Measurements from ENCODE around the gene CASTOR1. TPM values are rescaled to one million over a fixed set of nuclear protein-coding genes. Genes with fewer than 3 reads are reported as not detected.

Gene CASTOR1
- total RNA-seq, 2 donors from 2014 or later, result 10.6 to 12.4 TPM

- Mint-ChIP-seq H3K4me1 (peaks cover 29% of the 10 kb centered on the region), H3K4me3 (no peak overlapping the region), H3K27me3 (no peaks in the 10 kb centered on the region), H3K27ac (peak overlapping the region; percentile 51), H3K36me3 (ENCODE audit: low read depth) (peaks cover 4% of the 10 kb centered on the region)
- no peaks in the 10 kb centered on the region for H3K9me3 ChIP-seq (ENCODE audit: control insufficient read depth, low read length, poor library complexity, severe bottlenecking)
- DNase-seq (no peak), ATAC-seq (no peak)
Measured at GRCh38 chr22:30291058-30291892, 2.0 kb upstream of the CASTOR1 start.

GRCh38 chr22:30290342-30291057 lies 1.2 kb upstream of the CASTOR1 start:
- H3K27ac Mint-ChIP-seq, result peak overlapping the region; percentile 89
- H3K36me3 Mint-ChIP-seq (ENCODE audit: low read depth), result peaks cover 4% of the 10 kb centered on the region
- ATAC-seq (no peak), DNase-seq (no peak)
- peak overlapping the region; percentile 92 for H3K4me3 Mint-ChIP-seq
- no peaks in the 10 kb centered on the region for H3K27me3 Mint-ChIP-seq
- no peaks in the 10 kb centered on the region for H3K9me3 ChIP-seq (ENCODE audit: control insufficient read depth, low read length, poor library complexity, severe bottlenecking)
- H3K4me1 Mint-ChIP-seq, result peaks cover 23% of the 10 kb centered on the region

- Mint-ChIP-seq H3K4me3 (peak overlapping the region; percentile 92), H3K27me3 (no peaks in the 10 kb centered on the region), H3K4me1 (peaks cover 26% of the 10 kb centered on the region), H3K36me3 (ENCODE audit: low read depth) (peaks cover 4% of the 10 kb centered on the region), H3K27ac (peak overlapping the region; percentile 89)
- no peaks in the 10 kb centered on the region for H3K9me3 ChIP-seq (ENCODE audit: control insufficient read depth, low read length, poor library complexity, severe bottlenecking)
- DNase-seq (no peak), ATAC-seq (peak; percentile 36)
Measured at GRCh38 chr22:30289980-30290313, 642 bp upstream of the CASTOR1 start.

- peak overlapping the region; percentile 92 for H3K4me3 Mint-ChIP-seq
- H3K27ac Mint-ChIP-seq, result peak overlapping the region; percentile 24
- H3K9me3 ChIP-seq (ENCODE audit: control insufficient read depth, low read length, poor library complexity, severe bottlenecking), result no peaks in the 10 kb centered on the region
- H3K4me1 Mint-ChIP-seq, result peaks cover 28% of the 10 kb centered on the region
- H3K27me3 Mint-ChIP-seq, result no peaks in the 10 kb centered on the region
- ATAC-seq (no peak), DNase-seq (no peak)
- peaks cover 4% of the 10 kb centered on the region for H3K36me3 Mint-ChIP-seq (ENCODE audit: low read depth)
Measured at GRCh38 chr22:30288419-30289140, 725 bp downstream of the CASTOR1 start.

- Mint-ChIP-seq H3K4me3 (peak overlapping the region; percentile 92), H3K36me3 (ENCODE audit: low read depth) (peaks cover 3% of the 10 kb centered on the region), H3K27ac (peak overlapping the region; percentile 24), H3K4me1 (peaks cover 33% of the 10 kb centered on the region), H3K27me3 (no peaks in the 10 kb centered on the region)
- peak; percentile 57 for ATAC-seq
- H3K9me3 ChIP-seq (ENCODE audit: control insufficient read depth, low read length, poor library complexity, severe bottlenecking), result no peaks in the 10 kb centered on the region
- DNase-seq, result peak; percentile 67 to 86 (median 74)
Measured at GRCh38 chr22:30287648-30288418, 1.5 kb downstream of the CASTOR1 start.

GRCh38 chr22:30286813-30287647 lies 2.3 kb downstream of the CASTOR1 start:
- H3K4me1 Mint-ChIP-seq, result peaks cover 37% of the 10 kb centered on the region
- no peaks in the 10 kb centered on the region for H3K27me3 Mint-ChIP-seq
- peak overlapping the region; percentile 50 for H3K4me3 Mint-ChIP-seq
- DNase-seq, result peak; percentile 77 to 84 (median 82)
- H3K9me3 ChIP-seq (ENCODE audit: control insufficient read depth, low read length, poor library complexity, severe bottlenecking), result no peaks in the 10 kb centered on the region
- peak; percentile 38 for ATAC-seq
- peak overlapping the region; percentile 79 for H3K27ac Mint-ChIP-seq
- peaks cover 3% of the 10 kb centered on the region for H3K36me3 Mint-ChIP-seq (ENCODE audit: low read depth)

GRCh38 chr22:30286331-30286730 lies 3.0 kb downstream of the CASTOR1 start:
- no peak for DNase-seq
- H3K9me3 ChIP-seq (ENCODE audit: control insufficient read depth, low read length, poor library complexity, severe bottlenecking), result no peaks in the 10 kb centered on the region
- H3K27ac Mint-ChIP-seq, result peak overlapping the region; percentile 79
- no peak for ATAC-seq
- peak overlapping the region; percentile 41 for H3K4me3 Mint-ChIP-seq
- peaks cover 35% of the 10 kb centered on the region for H3K4me1 Mint-ChIP-seq
- no peaks in the 10 kb centered on the region for H3K36me3 Mint-ChIP-seq (ENCODE audit: low read depth)
- H3K27me3 Mint-ChIP-seq, result no peaks in the 10 kb centered on the region

- H3K36me3 Mint-ChIP-seq (ENCODE audit: low read depth), result no peaks in the 10 kb centered on the region
- peak overlapping the region; percentile 79 for H3K27ac Mint-ChIP-seq
- H3K4me3 Mint-ChIP-seq, result no peak overlapping the region
- no peak for ATAC-seq
- no peaks in the 10 kb centered on the region for H3K9me3 ChIP-seq (ENCODE audit: control insufficient read depth, low read length, poor library complexity, severe bottlenecking)
- no peaks in the 10 kb centered on the region for H3K27me3 Mint-ChIP-seq
- no peak for DNase-seq
- H3K4me1 Mint-ChIP-seq, result peaks cover 35% of the 10 kb centered on the region
Measured at GRCh38 chr22:30285846-30286200, 3.5 kb downstream of the CASTOR1 start.

- no peak for ATAC-seq
- no peaks in the 10 kb centered on the region for H3K27me3 Mint-ChIP-seq
- no peak overlapping the region for H3K27ac Mint-ChIP-seq
Measured at GRCh38 chr22:30285176-30285845, 4.0 kb downstream of the CASTOR1 start.

GRCh38 chr22:30284666-30285065 lies 4.6 kb downstream of the CASTOR1 start:
- no peak for ATAC-seq
- H3K27ac Mint-ChIP-seq, result no peak overlapping the region

More at GRCh38 chr22:30285176-30285845, 4.0 kb downstream of the CASTOR1 start:
- peak overlapping the region; percentile 57 for H3K4me3 Mint-ChIP-seq
- H3K36me3 Mint-ChIP-seq (ENCODE audit: low read depth), result no peaks in the 10 kb centered on the region
- DNase-seq, result no peak
- no peaks in the 10 kb centered on the region for H3K9me3 ChIP-seq (ENCODE audit: control insufficient read depth, low read length, poor library complexity, severe bottlenecking)
- peaks cover 33% of the 10 kb centered on the region for H3K4me1 Mint-ChIP-seq

GRCh38 chr22:30284172-30284571 lies 5.1 kb downstream of the CASTOR1 start:
- Mint-ChIP-seq H3K4me1 (peaks cover 33% of the 10 kb centered on the region), H3K27ac (no peak overlapping the region), H3K36me3 (ENCODE audit: low read depth) (no peaks in the 10 kb centered on the region), H3K4me3 (peak overlapping the region; percentile 49), H3K27me3 (no peaks in the 10 kb centered on the region)
- no peaks in the 10 kb centered on the region for H3K9me3 ChIP-seq (ENCODE audit: control insufficient read depth, low read length, poor library complexity, severe bottlenecking)
- ATAC-seq, result no peak
- DNase-seq, result no peak

More at GRCh38 chr22:30284666-30285065, 4.6 kb downstream of the CASTOR1 start:
- Mint-ChIP-seq H3K36me3 (ENCODE audit: low read depth) (no peaks in the 10 kb centered on the region), H3K4me3 (peak overlapping the region; percentile 57), H3K27me3 (no peaks in the 10 kb centered on the region), H3K4me1 (peaks cover 32% of the 10 kb centered on the region)
- H3K9me3 ChIP-seq (ENCODE audit: control insufficient read depth, low read length, poor library complexity, severe bottlenecking), result no peaks in the 10 kb centered on the region
- DNase-seq, result no peak
